HG03442 (cell line): Measurements from ENCODE around the gene PADI1.

ENCODE experiments used
- ATAC-seq: cut with Tn5 transposase; IDR thresholded peaks from one replicate; pipeline ENCODE4 v1.9.1; 2021; ENCODE audit warnings: mild to moderate bottlenecking, moderate library complexity; ENCODE audit not compliant: unreplicated experiment

The PADI1 gene, protein sequence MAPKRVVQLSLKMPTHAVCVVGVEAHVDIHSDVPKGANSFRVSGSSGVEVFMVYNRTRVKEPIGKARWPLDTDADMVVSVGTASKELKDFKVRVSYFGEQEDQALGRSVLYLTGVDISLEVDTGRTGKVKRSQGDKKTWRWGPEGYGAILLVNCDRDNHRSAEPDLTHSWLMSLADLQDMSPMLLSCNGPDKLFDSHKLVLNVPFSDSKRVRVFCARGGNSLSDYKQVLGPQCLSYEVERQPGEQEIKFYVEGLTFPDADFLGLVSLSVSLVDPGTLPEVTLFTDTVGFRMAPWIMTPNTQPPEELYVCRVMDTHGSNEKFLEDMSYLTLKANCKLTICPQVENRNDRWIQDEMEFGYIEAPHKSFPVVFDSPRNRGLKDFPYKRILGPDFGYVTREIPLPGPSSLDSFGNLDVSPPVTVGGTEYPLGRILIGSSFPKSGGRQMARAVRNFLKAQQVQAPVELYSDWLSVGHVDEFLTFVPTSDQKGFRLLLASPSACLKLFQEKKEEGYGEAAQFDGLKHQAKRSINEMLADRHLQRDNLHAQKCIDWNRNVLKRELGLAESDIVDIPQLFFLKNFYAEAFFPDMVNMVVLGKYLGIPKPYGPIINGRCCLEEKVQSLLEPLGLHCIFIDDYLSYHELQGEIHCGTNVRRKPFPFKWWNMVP

DNA sequence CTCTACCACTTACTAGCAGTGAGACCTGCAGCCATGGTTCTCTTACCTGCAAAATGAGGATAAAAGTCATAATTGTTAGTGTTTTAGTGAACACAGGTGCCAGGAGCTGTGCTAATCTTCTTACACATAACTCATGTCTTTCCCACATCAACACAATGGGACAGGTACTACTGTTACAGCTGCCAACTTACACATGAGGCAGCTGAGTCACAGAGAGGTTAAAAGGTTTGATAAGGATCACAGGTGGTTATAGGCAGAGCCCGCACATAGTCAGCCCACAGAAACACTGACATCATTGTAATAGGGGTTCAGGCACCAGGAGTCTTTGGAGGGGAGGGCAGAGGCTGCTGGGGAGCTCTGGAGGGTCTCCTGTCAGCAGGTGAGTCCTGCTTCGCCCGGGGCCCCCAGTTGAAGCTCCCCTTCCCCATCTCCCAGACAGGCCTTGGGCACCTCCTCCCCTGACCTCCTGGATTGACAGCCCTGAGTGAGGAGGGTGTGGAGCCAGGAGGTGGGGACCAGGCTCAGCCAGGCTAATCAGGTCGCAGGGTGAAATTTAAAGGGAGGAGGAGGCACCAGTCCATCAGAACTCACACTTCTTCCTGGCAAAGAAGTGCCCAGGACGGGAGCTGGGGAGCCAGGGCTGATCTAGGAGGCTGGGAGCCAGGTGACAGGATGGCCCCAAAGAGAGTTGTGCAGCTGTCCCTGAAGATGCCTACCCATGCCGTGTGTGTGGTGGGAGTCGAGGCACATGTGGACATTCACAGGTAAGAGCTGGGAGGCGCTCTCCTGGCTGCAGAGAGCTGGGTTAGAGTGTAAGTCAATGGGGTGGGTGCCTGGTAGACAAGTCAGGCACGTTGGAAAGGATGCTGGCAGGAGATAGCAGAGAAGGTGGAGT lies at the start of gene PADI1:
Gene PADI1 (plus strand): TSS at position 583 of the 895 bp plus-strand sequence. CDS start 90 bp downstream, at position 673.
- ATAC-seq: no peak

DNA sequence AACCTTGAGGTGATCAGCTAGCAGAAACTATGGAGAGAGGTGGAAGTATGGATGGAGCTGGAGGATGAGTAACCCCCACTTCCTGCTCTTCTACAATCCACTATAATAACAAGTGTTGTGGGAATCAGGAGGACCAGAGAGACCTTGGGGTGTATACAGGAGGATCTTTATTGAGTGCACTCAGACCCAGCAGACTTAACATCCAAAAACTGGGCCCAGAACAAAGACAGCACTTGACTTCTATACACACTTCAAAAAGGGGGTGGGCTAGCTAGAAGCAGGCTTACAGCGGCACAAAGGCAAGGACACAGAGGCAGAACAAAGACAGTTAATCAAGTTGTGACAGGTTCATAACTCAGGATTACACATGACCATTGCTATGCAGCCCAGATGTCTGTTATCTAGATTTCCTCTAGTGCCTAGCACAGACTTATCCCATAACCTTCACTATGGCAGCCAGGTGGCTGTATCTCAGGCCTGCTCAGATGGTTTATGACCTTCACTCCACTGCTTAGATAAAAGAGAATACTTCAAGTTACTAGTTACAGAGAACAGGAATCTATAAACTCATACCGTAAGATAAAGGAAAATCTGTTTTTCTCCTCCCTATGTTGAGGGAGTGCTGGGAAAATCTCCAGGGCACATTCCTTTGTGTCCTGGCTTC lies 49.5 kb upstream of the PADI1 start:
- no peak for ATAC-seq

DNA sequence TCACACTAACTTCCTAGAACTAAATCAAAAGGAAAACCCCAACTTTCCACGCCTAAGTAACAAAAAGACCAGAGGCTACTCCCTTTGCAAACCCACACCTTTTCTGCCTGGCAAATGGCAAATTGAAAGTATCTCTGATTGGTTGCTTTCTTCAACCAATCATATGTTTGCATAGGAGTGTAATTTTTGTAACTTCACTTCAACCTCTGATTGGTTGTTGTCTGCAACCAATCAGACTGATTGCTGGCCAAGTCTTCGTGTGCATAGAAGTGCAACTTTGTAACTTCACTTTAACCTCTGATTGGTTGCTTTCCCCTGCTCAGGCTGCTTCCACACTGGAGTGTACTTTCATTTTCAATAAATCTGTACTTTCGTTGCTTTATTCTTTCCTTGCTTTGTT lies 48.8 kb upstream of the PADI1 start:
- no peak for ATAC-seq

DNA sequence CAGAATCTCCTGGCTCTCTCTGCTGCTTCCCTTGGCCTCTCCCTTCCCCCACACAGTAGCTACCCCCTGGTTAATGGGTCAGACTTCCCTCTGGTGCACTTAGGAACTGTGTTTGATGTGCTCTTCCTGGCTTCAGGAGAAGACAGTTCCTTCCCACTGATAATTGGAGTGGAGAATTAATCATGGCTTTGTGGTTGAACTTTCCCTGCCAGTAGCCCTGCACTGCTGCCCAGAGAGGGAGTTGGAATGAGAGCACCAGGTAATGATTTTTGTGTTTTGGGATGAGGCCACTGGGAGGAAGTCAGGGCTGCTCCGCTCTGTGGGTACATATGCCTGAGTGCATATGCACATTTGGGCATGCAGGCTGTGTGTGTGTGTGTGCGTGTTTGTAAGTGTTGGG lies 46.0 kb upstream of the PADI1 start:
- ATAC-seq: no peak

DNA sequence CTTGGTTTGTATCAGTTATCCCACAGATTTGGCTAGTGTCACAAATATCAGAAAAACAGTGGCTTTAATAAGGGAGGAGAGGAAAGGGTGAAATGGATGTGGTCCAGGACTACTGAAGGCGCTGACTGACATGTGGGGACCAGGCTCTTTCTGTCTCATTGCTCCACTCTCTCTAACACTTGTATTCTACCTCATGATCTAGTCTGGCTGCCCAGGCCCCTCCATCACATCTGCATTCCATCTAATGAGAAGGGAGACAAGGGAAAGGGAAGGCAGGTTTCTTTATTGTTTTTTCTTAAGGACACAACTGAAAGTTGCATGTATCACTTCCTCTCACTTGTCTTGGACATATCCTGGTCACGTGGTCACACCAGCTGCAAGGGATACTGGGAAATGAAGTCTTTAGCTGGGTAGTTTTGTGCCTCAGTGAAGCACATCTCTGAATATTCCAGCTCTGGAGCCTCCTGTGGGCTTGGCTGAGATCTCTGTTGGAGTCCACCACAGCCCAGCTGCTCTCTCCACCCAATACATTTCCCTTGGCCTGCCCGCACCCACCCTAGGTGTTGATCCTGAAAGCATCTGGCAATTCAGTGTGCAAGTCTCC lies 43.7 kb upstream of the PADI1 start:
- ATAC-seq: no peak

DNA sequence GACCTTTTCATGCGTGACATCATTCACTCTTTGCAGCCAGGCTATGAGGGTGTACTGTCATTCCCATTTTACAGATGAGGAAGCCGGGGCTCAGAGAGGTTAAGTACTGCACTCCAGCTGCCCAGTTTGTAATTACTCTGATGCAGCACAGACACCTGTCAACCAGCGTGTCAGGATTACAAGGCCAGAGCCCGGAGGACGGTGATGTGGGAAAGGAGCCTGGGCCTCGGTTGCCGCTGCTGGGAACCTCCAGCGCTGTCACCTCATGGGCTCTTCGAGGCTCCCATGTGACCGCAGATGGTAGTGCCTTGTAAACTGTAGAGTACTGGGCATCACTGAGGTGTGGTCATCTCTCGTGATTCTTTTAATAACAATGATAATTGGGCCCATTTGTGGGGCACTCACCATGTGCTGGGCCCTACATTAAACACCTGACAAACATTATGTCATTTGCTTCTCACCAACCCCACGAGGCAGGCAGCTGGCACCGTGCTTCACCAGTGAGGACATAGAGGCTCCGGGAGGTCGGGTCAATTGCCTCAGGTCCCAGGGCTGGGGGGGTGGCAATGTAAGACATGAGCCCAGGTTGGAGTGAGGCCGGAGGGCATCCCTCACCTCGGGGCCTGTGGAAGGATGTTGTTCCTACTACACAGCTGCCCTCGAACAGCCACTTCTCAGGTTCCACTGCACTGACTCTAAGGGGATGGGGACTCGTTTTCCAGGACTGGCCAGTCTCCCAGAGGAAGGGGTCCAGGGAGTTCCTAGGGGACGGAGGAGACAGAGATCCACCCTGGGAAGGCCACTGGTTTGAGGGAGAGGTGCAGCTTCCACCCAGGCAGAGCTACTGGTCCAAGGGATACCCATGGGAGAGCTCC lies 42.8 kb upstream of the PADI1 start:
- no peak for ATAC-seq

DNA sequence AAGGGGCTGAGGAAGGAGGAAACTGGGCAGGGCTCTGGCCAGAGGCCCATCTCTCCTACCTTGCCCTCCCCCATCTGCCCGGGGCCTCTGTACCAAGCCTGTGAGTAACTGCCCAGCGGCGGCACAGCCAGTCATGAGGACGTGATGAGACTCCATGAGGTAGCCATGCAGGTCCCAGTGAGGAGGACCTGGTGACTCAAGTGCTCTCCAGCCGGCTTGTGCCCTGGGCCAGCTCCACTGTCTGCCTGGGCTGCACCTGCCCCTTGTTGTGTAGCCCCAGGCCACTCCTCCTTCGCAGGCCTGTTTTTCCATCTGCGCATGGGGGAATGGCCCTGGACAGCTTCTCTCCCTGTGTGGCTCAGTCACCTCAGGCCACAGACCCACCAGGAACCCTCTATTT lies 42.0 kb upstream of the PADI1 start:
- ATAC-seq: no peak

DNA sequence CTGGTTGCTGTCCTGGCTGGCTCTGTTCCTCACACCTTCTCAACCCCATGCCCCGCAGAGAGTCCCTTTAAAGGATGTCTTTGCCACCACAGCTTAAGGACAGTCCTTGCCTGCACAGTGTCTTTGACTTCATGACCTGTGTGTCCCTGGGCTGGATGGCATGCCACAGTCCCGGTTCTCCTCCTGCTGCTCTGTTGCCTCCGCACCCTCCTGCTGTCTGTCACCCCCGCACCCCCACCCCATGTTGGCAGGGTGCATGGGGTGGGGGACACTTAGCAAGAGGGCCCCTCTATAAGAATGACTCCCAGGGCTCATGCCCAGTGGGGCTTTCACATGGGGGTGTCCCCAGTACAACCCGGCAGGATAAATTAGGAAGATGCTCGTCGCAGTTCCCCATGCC lies 41.6 kb upstream of the PADI1 start:
- ATAC-seq: no peak

DNA sequence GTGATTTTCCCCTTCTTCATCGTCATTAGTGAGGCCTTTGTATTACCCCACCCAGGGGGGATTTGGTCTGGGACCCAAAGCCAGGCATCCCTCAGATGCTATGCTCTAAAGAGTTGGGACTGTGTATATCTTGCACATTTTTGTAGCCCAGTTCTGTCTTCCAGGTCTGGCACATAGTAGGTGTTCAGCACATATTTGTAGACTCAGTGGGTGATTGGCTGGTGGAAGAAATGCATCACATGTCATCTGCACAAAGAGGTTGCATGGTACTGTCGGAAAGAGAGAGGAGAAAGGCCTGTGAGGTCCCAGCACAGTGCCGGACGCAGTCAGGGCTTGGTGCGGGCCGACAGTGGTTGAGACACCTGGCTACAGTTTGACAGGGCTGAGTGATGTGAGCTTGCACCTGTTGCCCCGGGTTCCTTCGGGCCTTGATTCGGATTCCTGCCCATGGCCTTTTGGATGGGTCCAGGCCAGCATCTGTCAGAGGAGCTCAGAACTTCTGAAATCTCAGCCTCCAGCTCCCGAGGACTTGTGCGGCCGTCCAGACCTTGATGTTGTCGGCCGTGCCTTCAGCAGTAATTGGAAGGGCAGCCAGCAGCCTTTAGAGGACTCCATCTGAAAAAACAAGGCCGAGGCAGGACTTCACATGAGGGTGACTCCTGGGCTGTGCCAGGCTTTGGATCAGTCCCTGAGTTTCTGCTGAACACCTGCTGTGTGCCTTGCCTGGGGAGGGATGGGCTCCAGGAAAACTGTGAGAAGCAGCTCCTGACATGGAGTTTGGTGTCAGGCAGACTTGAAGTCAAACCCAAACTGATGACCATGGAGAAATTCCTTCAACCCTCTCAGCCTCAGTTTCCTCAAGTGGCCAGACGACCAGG lies 40.9 kb upstream of the PADI1 start:
- no peak for ATAC-seq

DNA sequence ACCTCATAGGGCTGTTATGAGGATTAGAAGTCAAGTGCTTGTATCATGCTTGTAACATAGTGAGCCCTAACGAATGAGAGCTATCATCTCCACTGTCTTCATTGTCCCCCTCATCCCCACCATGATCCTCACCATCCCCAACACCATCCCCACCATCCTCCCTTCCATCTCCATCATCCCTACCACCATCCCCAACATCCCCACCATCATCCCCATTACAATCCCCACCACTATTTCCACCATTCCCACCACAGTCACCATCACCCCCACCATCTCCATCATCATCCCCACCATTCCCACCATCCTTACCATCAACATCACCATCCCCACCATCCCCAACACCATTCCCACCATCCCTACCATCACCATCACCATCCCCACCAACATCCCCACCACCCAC lies 39.1 kb upstream of the PADI1 start:
- ATAC-seq: no peak

DNA sequence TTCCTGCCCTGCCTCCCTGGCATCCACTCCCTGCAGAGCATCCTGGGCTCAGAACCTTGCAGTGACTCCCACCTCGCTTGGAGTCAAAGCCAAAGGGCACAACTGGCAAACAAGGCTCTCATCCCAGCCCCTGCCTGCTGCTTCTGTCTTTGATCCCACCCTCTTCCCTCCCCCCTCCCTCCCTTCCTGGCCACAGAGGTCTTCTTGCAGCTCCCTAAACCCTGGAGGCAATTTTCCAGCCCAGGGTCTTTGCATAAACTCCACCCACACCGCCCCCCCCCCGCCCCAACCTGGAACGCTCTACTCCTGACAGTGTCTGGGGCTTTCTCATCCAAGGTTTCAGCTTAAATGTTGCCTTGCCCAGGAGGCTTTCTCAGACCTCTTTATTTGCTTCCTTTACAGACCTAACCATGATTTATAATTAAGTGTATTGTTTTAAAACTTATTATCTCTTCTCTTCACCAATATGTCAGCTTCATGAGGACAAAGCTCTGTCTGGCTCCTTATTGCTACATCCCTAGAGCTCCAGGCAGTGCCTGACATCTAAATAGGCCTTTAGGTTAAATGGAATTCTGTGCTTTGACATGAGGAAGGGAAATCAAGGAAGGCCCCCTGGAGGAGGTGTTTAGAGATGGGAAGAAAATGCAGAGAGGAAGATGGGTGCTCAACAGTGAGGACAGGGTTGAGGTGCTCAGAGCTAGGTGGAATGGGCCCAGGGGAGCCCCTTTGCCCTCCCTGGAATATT lies 37.7 kb upstream of the PADI1 start:
- ATAC-seq: no peak

DNA sequence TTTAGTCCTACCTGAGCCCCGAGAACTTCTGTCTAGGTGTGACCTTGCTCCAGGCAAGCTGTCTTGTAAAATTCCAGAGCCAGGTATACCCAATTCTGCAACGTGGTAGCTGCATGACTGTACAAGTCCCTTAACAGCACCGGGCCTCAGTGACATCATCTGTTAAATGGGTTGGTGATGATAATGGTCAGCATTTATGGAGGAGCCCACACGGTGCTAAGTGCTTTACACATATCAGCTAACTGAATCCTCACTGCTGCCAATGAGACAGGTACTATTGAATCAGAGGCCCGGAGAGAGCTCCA lies 37.2 kb upstream of the PADI1 start:
- no peak for ATAC-seq

DNA sequence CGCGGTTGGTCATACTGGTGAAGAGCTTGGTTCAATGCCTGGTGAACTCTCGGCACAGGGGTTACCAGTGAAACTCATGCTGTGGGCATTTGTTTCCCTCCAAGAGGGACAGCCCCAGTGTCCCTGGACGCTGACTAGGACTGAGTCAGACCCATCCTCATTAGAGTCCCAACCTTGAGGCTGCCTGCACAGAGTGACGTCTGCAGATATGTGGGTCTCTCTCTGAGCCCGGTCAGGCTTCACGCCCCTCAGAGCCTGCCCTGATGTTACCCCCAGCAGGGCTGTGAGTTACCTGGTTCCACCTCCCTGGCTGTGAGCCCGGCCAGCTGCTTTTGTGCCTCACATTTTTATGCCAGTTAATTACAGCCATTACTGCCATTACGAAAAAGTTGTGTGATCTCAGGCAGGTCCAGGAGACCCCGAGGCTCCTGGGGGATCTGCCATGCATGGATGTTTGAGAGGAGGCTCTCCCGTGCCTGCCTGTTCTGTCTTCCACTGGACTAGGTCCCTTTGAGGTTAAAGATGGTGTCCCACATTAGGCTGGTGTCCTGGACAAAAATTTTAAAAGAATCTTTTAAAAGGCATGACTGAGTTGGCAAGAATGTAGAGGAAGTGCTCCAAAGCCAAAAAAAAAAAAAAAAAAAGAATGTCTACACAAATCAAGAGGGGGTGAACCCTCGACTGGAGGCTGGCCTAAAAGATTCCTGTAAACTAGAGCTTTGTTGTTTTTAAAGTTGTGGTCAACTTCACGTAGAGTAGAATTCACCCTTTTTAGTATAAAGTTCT lies 36.6 kb upstream of the PADI1 start:
- ATAC-seq: no peak

DNA sequence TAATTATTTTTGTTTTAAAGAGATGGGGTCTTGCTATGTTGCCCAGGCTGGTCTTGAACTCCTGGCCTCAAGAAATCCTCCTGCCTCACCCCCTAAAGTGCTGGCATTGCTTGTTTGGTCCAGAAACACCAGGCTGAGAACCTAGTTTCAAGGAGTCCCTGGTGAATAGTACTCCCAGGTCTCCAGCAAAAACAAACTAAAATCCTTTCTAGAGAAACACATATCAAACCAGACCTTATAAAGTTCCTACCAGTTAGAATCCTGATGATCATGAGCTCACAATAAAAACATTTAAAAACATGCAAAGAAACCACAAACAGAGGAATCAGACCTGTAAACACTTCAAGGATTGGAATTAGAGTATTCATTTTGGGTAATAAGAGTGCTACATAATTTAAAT lies 34.4 kb upstream of the PADI1 start:
- no peak for ATAC-seq

DNA sequence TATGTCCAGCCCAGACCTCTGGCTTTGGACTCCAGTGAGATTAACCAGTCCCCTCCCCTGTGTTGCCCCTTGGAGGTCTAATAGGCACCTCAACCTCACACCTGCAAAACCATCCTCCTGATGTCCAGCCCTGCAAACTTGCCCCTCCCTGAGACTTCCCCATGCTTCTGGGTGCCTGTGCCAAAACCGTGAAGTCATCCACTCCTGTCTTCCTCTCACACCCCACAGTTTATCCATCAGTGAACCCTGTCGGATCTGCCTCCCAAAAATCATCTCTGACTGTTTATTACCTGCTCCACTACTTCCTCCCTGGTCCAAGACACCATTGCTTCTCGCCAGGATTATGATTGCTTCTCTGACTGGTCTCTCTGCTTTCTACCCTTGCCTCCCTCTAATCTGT lies 31.7 kb upstream of the PADI1 start:
- no peak for ATAC-seq

DNA sequence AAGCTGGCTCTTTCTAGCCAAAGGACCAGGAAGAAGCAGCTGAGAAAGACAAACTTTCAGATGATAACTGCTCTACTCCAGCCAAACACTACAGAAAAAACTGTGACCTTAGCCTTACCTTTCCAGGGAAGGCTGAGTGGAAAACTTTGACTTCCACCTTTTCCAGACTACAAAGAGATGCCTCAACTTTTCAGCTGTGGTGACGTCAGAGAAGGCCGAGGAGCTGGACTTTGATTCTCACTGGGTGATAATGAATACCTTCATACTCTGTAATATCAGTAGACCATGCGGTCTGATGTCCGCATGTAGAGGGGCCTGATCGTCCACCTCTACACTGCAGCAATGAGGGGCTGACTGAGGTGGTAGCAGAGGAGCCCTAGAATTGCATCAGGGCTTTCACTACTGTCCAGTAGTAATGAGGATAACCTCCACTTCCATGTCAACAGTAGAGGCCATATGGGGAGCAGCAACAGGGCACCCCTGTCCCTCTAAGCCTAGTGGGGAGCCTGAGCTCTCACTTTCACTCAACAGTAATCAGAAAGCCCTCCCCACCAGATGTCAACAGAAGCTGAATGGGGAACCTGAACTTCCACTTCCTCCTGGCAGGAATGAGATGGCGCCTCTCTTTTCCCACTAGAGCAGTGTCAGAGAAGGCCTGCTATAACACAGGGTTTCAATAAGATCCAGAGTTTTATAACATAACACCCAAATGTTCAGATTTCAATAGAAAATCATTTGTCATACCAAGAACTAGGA lies 28.4 kb upstream of the PADI1 start:
- no peak for ATAC-seq

DNA sequence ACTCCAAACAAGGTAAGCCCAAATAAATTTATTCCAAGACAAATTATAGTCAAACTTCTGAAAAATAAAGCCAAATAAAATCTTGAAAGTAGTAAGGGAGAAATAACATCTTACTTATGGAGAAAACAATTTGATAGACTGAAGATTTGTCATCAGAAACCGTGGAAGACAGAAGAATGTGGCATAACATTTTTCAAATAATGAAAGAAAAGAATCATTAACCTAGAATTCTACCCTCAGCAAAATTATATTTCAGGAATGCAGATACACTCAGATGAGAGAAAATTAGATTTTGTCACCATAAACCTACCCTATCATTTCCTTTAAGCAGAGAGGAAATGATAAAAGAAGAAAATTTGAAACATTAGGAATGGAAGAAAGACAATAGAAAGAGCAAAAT lies 27.3 kb upstream of the PADI1 start:
- no peak for ATAC-seq
